ENCODE results near the gene ANO2. TPM values are rescaled to one million over a fixed set of nuclear protein-coding genes. Genes with fewer than 3 reads are reported as not detected.

The ANO2 gene
- polyA plus RNA-seq, 1 experiment, result 0.09 TPM

DNA sequence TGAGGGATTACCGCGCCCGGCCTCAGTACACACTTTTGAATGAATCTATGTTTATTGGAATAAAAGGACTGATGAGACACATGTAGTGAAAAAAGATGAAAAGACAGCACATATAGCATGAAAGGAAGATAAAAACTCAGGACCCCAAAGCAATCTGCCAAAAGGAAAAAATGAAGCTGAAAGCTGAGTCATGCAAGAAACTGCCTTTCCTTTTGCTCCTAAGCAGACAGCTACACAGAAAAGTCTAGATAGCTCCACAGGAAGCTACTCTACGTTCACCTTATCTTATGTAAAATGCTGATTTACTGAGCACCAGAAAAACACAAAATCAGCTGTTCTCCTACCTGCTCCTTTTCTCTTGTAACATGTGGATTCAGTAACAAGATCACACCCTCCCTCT lies 384.8 kb downstream of the ANO2 start:
- DNase-seq (ENCODE audit: low read depth, low spot score), result no peak
- no peaks in the 10 kb centered on the region; the same call in 1 of the 2 replicates for H3K9me3 ChIP-seq (ENCODE audit: control insufficient read depth, insufficient read depth, low read length)
- TF ChIP-seq, protein P1, sequence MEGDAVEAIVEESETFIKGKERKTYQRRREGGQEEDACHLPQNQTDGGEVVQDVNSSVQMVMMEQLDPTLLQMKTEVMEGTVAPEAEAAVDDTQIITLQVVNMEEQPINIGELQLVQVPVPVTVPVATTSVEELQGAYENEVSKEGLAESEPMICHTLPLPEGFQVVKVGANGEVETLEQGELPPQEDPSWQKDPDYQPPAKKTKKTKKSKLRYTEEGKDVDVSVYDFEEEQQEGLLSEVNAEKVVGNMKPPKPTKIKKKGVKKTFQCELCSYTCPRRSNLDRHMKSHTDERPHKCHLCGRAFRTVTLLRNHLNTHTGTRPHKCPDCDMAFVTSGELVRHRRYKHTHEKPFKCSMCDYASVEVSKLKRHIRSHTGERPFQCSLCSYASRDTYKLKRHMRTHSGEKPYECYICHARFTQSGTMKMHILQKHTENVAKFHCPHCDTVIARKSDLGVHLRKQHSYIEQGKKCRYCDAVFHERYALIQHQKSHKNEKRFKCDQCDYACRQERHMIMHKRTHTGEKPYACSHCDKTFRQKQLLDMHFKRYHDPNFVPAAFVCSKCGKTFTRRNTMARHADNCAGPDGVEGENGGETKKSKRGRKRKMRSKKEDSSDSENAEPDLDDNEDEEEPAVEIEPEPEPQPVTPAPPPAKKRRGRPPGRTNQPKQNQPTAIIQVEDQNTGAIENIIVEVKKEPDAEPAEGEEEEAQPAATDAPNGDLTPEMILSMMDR (IDR thresholded peaks at IDR 0.05; ENCODE audit: low read depth, low read length), result no peak
- H3K4me3 ChIP-seq (ENCODE audit: low read depth, low read length), result no peak overlapping the region
- POLR2A ChIA-PET, result no interaction called here
- H3K27me3 ChIP-seq (ENCODE audit: control insufficient read depth, insufficient read depth, low read length), result peaks cover 3% of the 10 kb centered on the region
- H3K27ac ChIP-seq (ENCODE audit: low read depth, low read length), result no peak overlapping the region
- CTCF ChIA-PET, result interaction anchor here (1.2 kb wide), 1 partner anchor 14 kb away, joined by 3 read pairs; no protein-coding TSS in a partner anchor

DNA sequence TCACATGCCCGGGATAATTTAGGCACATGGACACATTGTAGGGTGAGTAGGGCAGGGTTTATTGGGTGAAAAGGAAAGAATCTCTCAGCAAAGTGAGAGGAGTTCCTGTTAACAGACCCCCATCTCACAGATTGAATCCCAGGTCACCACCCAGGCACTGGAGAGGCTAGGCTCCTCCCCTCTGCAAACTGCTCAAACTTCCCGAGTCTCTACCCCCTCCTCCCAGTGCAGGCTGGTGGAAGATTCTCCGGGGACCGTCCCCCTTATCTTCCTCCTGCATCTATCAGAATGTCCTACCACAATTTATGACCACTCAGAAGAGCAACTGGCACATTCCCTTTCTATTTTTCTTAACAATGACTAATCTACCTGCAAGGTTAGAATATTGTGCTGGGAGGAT lies 387.2 kb downstream of the ANO2 start:
- peaks cover 3% of the 10 kb centered on the region for H3K27me3 ChIP-seq (ENCODE audit: control insufficient read depth, insufficient read depth, low read length)
- CTCF ChIA-PET, result no interaction called here
- no peaks in the 10 kb centered on the region; the same call in 1 of the 2 replicates for H3K9me3 ChIP-seq (ENCODE audit: control insufficient read depth, insufficient read depth, low read length)
- POLR2A ChIA-PET, result no interaction called here
- DNase-seq (ENCODE audit: low read depth, low spot score), result no peak
- no peak overlapping the region for H3K27ac ChIP-seq (ENCODE audit: low read depth, low read length)
- no peak overlapping the region for H3K4me3 ChIP-seq (ENCODE audit: low read depth, low read length)
- TF ChIP-seq, protein P1 (IDR thresholded peaks at IDR 0.05; ENCODE audit: low read depth, low read length), result no peak

DNA sequence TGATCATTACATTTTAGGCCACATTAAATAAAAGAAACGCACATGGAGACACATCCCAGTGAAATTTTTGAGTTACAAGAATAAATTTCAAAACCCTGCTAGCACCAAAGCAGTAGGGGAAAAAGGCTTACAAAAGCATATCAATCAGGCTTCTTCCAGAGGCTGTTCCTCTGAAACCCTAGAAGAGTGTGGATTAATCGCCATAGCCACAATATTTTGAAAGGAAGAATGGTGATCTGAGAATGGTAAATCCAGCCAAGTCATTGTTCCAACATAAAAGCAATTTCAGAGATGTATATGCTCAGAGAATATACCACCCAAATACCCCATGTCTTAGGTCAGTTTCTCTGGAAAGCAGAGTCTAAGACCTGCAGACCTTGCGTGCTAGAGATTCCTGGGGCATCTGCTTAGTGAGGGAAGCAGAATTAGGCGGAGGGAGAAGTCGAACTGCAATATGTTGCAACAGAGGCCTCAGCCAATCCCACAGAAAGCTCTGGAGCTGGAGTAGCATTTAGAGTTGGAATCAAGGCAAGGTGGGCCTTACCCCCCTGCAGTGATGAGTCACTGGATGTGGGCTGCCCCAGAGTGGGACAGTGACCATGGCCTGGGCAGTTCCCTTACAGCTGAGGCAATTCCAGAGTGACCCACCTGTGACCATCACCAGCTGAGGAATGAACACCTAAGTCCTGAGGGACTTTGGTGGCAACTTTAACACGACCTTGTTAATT lies 387.9 kb downstream of the ANO2 start:
- H3K27me3 ChIP-seq (ENCODE audit: control insufficient read depth, insufficient read depth, low read length), result peaks cover 3% of the 10 kb centered on the region
- DNase-seq (ENCODE audit: low read depth, low spot score), result no peak
- ChIA-PET CTCF (interaction anchor here (0.6 kb wide), 1 partner anchor 130 kb away, joined by 3 read pairs; no protein-coding TSS in a partner anchor), POLR2A (no interaction called here)
- TF ChIP-seq, protein P1 (IDR thresholded peaks at IDR 0.05; ENCODE audit: low read depth, low read length), result no peak
- no peak overlapping the region for H3K27ac ChIP-seq (ENCODE audit: low read depth, low read length)
- no peak overlapping the region for H3K4me3 ChIP-seq (ENCODE audit: low read depth, low read length)
- H3K9me3 ChIP-seq (ENCODE audit: control insufficient read depth, insufficient read depth, low read length), result no peaks in the 10 kb centered on the region; the same call in 1 of the 2 replicates

DNA sequence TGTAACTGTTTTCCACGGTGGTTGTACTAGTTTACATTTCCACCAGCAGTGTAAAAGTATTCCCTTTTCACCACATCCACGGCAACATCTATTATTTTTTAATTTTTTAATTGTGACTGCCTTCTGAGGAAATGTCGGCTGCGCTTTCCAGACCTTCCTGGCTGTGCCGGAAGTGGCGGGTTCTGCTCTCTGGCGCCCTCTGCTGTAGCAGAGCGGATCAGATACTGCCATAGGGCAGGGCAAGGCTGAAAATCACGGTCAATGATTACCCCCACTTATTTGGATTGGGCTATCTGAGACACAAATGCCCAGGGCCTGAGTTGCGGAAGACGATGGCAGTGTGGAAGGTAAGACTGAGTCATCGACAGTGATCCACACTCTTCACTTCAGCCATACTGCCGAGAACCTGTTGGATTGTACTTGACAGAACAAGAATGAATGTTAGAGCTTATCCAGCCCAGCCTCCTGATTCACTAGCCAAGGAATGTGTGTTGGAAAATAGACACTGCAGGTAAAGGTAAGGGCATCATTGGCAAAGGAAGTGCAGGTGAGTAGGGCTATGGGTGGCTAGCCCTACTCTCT lies 388.9 kb downstream of the ANO2 start:
- H3K9me3 ChIP-seq (ENCODE audit: control insufficient read depth, insufficient read depth, low read length), result no peaks in the 10 kb centered on the region; the same call in 1 of the 2 replicates
- CTCF ChIA-PET, result interaction anchor here (0.6 to 1.1 kb wide), 2 partner anchors 11 to 129 kb away, joined by 3 to 4 read pairs; no protein-coding TSS in a partner anchor
- H3K27me3 ChIP-seq (ENCODE audit: control insufficient read depth, insufficient read depth, low read length), result peaks cover 4% of the 10 kb centered on the region
- TF ChIP-seq, protein P1 (IDR thresholded peaks at IDR 0.05; ENCODE audit: low read depth, low read length), result peak; percentile 36
- H3K4me3 ChIP-seq (ENCODE audit: low read depth, low read length), result no peak overlapping the region
- DNase-seq (ENCODE audit: low read depth, low spot score), result no peak
- POLR2A ChIA-PET, result no interaction called here
- no peak overlapping the region for H3K27ac ChIP-seq (ENCODE audit: low read depth, low read length)

DNA sequence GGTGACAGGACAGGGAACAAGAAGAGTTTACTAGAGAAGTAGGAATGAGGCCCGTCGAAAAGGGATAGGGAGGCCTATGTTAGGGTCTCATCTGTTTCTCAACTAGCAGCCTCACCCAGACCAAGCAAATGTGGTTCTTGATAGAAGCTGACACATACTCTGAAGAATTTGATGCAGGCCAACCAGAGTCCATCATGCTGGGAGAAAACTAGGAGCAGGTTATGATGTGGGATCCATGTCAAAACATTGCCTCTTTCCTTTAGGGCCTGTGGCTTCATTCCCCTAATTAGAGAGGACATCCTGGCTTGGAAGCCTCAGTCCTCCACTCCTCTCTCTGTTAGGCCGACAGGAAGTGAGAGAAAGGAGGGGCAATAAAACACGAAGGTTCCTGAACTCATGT lies 390.3 kb downstream of the ANO2 start:
- Histone ChIP-seq H3K9me3 (ENCODE audit: control insufficient read depth, insufficient read depth, low read length) (no peaks in the 10 kb centered on the region; the same call in 1 of the 2 replicates), H3K27me3 (ENCODE audit: control insufficient read depth, insufficient read depth, low read length) (peaks cover 6% of the 10 kb centered on the region), H3K4me3 (ENCODE audit: low read depth, low read length) (no peak overlapping the region), H3K27ac (ENCODE audit: low read depth, low read length) (no peak overlapping the region)
- ChIA-PET CTCF (interaction anchor here (0.7 to 1.1 kb wide), 2 partner anchors 12 to 32 kb away, joined by 4 read pairs; no protein-coding TSS in a partner anchor), POLR2A (no interaction called here)
- TF ChIP-seq, protein P1 (IDR thresholded peaks at IDR 0.05; ENCODE audit: low read depth, low read length), result no peak
- DNase-seq (ENCODE audit: low read depth, low spot score), result no peak
